Lung (tissue), 12 donors: ENCODE results near the gene PLVAP. TPM values are rescaled to one million over a fixed set of nuclear protein-coding genes. Genes with fewer than 3 reads are reported as not detected.

Experiments used
- ATAC-seq: fragments of 200-7000 bp; cut with Tn5 transposase; one replicate; pipeline ENCODE4 v1.9.1; 2020; ENCODE audit warnings: moderate number of reproducible peaks; ENCODE audit not compliant: insufficient read depth, low FRiP score
- DNase-seq, 3 donors: peaks; one replicate each; pipeline ENCODE4 v3.0.0-alpha.2; 2013 to 2017
- H3K27ac ChIP-seq, 2 donors: one replicate each; pipeline ENCODE4 v1.5.1; 2013; ENCODE audit warnings: mild to moderate bottlenecking in 2 of 2, moderate library complexity in 2 of 2, control low read depth in 1 of 2, inconsistent platforms in 1 of 2, low read depth in 1 of 2, low read length in 1 of 2
- H3K27me3 ChIP-seq, 3 donors: one replicate each; pipeline ENCODE4 v1.5.1; 2013; ENCODE audit warnings: low read length in 2 of 3; ENCODE audit not compliant: control insufficient read depth in 3 of 3, insufficient read depth in 3 of 3
- H3K36me3 ChIP-seq, 4 donors: one replicate each; pipeline ENCODE4 v1.5.1; 2013; ENCODE audit warnings: low read length in 4 of 4, mild to moderate bottlenecking in 1 of 4, moderate library complexity in 1 of 4; ENCODE audit not compliant: control insufficient read depth in 4 of 4, insufficient read depth in 4 of 4
- H3K4me1 ChIP-seq, 5 donors: one replicate each; pipeline ENCODE4 v1.5.1; 2013; ENCODE audit warnings: low read length in 5 of 5, mild to moderate bottlenecking in 2 of 5, moderate library complexity in 1 of 5; ENCODE audit not compliant: control insufficient read depth in 5 of 5, insufficient read depth in 5 of 5
- H3K4me3 ChIP-seq: one replicate; pipeline ENCODE4 v1.5.1; 2013; ENCODE audit warnings: mild to moderate bottlenecking, control low read depth, moderate library complexity
- H3K9ac ChIP-seq, 2 donors: one replicate each; pipeline ENCODE4 v1.5.1; 2013; ENCODE audit warnings: low read length in 2 of 2, control low read depth in 1 of 2; ENCODE audit not compliant: insufficient read depth in 1 of 2
- H3K9me3 ChIP-seq, 4 donors: one replicate each; pipeline ENCODE4 v1.5.1; 2013; ENCODE audit warnings: low read length in 3 of 4, mild to moderate bottlenecking in 1 of 4, moderate library complexity in 1 of 4; ENCODE audit not compliant: control insufficient read depth in 4 of 4, insufficient read depth in 3 of 4
- WGBS, 2 donors: extraction: QIAGEN DNeasy Blood & Tissue Kit; methylation state at CpG; one replicate each; pipeline ENCODE4 v1.1.7; 2013; 5-methylcytosine and 5-hydroxymethylcytosine counted together
- polyA plus RNA-seq, 2 donors: library from polyadenylated mRNA; stranded (reverse); fragments of 200-250 nt; gene quantifications; one replicate each; pipeline ENCODE4 v1.2.1, GENCODE V29; 2013
- total RNA-seq, 2 donors: library from RNA; depleted of rRNA in 1 of 2; stranded (reverse); fragments of >200 nt in 1 of 2; gene quantifications; one replicate each; pipeline ENCODE4 v1.2.1, GENCODE V29; 2014 to 2021
- TF ChIP-seq, protein P1 (sequence below): IDR thresholded peaks from 2 replicates; pipeline ENCODE4 v1.5.1; 2012; ENCODE audit warnings: mild to moderate bottlenecking; ENCODE audit errors: control extremely low read depth, extremely low read depth
- donor health status: control.
- donor health status: control.
- donor health status: Bipolar disorder and iron deficiency.
- donor health status: healthy.
- donor health status: DM: yes; HTN: yes; CAD: no.

PLVAP gene
- total and polyA plus RNA-seq, 4 donors = 6.4 to 55.0 (median 25.8) TPM

DNA sequence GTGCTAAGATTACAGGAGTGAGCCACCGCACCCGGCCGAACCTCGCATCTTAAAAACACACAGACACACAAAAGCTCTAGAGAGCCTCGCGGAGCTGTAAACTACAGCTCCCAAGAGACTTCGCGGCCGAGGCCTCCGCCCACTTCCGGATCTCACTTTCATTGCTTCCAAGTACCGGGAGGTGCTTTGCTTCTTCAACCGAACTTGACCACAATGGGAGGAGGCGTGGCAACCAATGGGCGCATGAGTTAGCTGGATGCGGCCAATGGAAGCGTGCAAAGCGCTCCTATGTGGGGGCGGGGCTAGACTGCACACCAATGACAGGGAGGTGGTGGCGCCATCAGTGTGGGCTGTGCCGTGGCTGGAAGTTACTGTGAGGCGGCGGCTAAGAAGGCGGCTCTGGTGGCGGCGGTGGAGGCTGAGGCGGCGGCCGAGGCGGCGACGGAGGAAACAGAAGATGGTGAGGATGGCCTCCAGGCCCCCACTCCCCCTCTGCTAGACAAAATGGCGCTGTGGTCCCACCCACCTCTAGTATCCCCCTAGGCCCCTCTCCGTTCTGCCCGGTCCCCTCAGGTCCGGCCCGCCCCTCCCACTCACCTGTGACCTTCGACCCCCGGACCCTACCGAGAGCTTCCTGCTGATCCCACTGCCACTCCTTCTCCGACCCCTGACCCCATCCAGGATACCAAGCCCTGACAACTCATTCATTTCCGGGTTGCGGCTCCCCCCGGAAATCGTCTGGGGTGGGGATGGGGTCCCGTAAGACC, 67.8 kb downstream of the PLVAP start, which contains the start of gene DDA1:
TSS of gene DDA1 (plus strand) at position 366 of the 767 bp plus-strand sequence. CDS start at position 458, 92 bp downstream.
- Histone ChIP-seq H3K27ac (peak within 1 kb of the TSS; percentile 76 to 78), H3K36me3 (peaks cover 0 to 18% (median 1%) of the 10 kb centered on the region in 4 donors), H3K9ac (peak within 1 kb of the TSS; percentile 56 to 84), H3K4me1 (peaks cover 0 to 24% (median 6%) of the 10 kb centered on the region in 5 donors), H3K9me3 (no peaks in the 10 kb centered on the region), H3K27me3 (no peaks in the 10 kb centered on the region), H3K4me3 (peak within 1 kb of the TSS; percentile 82)
- peak; percentile 81 for ATAC-seq
- TF ChIP-seq, protein P1, sequence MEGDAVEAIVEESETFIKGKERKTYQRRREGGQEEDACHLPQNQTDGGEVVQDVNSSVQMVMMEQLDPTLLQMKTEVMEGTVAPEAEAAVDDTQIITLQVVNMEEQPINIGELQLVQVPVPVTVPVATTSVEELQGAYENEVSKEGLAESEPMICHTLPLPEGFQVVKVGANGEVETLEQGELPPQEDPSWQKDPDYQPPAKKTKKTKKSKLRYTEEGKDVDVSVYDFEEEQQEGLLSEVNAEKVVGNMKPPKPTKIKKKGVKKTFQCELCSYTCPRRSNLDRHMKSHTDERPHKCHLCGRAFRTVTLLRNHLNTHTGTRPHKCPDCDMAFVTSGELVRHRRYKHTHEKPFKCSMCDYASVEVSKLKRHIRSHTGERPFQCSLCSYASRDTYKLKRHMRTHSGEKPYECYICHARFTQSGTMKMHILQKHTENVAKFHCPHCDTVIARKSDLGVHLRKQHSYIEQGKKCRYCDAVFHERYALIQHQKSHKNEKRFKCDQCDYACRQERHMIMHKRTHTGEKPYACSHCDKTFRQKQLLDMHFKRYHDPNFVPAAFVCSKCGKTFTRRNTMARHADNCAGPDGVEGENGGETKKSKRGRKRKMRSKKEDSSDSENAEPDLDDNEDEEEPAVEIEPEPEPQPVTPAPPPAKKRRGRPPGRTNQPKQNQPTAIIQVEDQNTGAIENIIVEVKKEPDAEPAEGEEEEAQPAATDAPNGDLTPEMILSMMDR = no peak
- peak; percentile 100 for DNase-seq
- 0% methylated on average over 44 to 46 of the region's 46 CpGs for WGBS, 2 donors

- H3K4me1 ChIP-seq = peaks cover 0 to 32% (median 7%) of the 10 kb centered on the region in 5 donors
- TF ChIP-seq, protein P1 = no peak
- DNase-seq (no peak), ATAC-seq (no peak)
- no peak overlapping the region for H3K4me3 ChIP-seq
- H3K27me3 ChIP-seq = no peaks in the 10 kb centered on the region
- no peak overlapping the region for H3K27ac ChIP-seq
- H3K9ac ChIP-seq = no peak overlapping the region
- no peaks in the 10 kb centered on the region for H3K9me3 ChIP-seq
- peaks cover 0 to 10% (median 0%) of the 10 kb centered on the region in 4 donors for H3K36me3 ChIP-seq
- WGBS, 2 donors = 85 to 91% methylated on average over 8 of the region's 8 CpGs
These were observed 69.2 kb downstream of the PLVAP start for GRCh38 chr19:17307876-17308377.

DNA sequence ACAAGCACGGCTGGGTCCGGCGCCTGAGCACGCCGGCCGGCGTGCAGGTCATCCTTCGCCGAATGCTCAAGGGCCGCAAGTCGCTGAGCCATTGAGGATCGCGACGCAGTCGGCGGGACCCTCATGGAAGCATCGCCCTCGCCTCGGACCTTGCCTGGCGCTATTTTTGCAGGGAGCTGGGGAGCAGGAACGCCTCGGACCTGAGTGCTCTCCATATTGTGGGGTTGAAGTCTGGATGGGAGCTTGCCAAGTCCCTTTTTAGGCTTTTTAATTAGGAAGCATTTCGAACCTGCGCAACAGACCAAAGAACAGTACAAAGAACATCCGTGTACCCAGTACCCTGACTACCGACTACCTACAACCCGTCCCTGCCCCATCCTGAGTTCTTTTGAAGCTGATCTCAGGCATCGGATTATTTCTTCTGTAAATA, 70.8 kb downstream of the PLVAP start:
- Histone ChIP-seq H3K9me3 (no peaks in the 10 kb centered on the region), H3K4me1 (peaks cover 4 to 39% (median 9%) of the 10 kb centered on the region in 5 donors), H3K4me3 (peak overlapping the region; percentile 51), H3K9ac (peak overlapping the region in 1 of 2 donors; percentile 46), H3K36me3 (peaks cover 0 to under 1% (median 0%) of the 10 kb centered on the region in 4 donors), H3K27ac (peak overlapping the region; percentile 82 to 88), H3K27me3 (no peaks in the 10 kb centered on the region)
- ATAC-seq (no peak), DNase-seq (no peak)
- TF ChIP-seq, protein P1 = no peak
- WGBS, 2 donors = 11 to 12% methylated on average over 27 to 28 of the region's 28 CpGs
